H1 (cell line): Measurements from ENCODE around the gene RGS6. TPM values are rescaled to one million over a fixed set of nuclear protein-coding genes. Genes with fewer than 3 reads are reported as not detected.

Experiments used
- CTCF ChIA-PET: fragments of 300-600 bp; sonication (Branson Sonifier 250); formaldehyde crosslinking; loops from one replicate; lab custom pipeline; 2021; ENCODE audit not compliant: partially characterized antibody; lab: Charles Lee
- POLR2A ChIA-PET: fragments of 300-600 bp; sonication (Branson Sonifier 250); formaldehyde crosslinking; loops from one replicate; lab custom pipeline; 2021; ENCODE audit warnings: inconsistent platforms; ENCODE audit not compliant: partially characterized antibody; lab: Charles Lee
- DNase-seq, 2 experiments: peaks; one replicate each; pipeline versions ENCODE4 v3.0.0 to v3.0.0-alpha.2; 2010 to 2022; ENCODE audit warnings: low spot score in 2 of 2, low read depth in 1 of 2, mixed read lengths in 1 of 2
- FAIRE-seq: peaks from 2 replicates; lab custom pipeline; 2011; peaks lifted over from hg19 to GRCh38; lab: Jason Lieb, UNC
- H2AFZ ChIP-seq: 2 replicates; pipeline ENCODE4 v1.8.1; 2012; ENCODE audit warnings: low read length, inconsistent platforms
- H2AK5ac ChIP-seq: 2 replicates; pipeline ENCODE4 v1.6.1; 2013; ENCODE audit warnings: low read depth, low read length
- H2BK120ac ChIP-seq: replicated peaks from 2 replicates; pipeline ENCODE3; 2013; ENCODE audit warnings: low read depth, low read length, inconsistent platforms
- H2BK12ac ChIP-seq: 2 replicates; pipeline ENCODE4 v1.6.1; 2013; ENCODE audit warnings: low read depth, low read length
- H2BK15ac ChIP-seq: 2 replicates; pipeline ENCODE4 v1.6.1; 2013; ENCODE audit warnings: low read length
- H2BK20ac ChIP-seq: 2 replicates; pipeline ENCODE4 v1.6.1; 2013; ENCODE audit warnings: low read length
- H2BK5ac ChIP-seq: 2 replicates; pipeline ENCODE4 v1.6.1; 2013; ENCODE audit warnings: low read depth, low read length
- H3K14ac ChIP-seq: 2 replicates; pipeline ENCODE4 v1.6.1; 2013; ENCODE audit warnings: inconsistent platforms; ENCODE audit not compliant: insufficient read length
- H3K18ac ChIP-seq: 2 replicates; pipeline ENCODE4 v1.6.1; 2013; ENCODE audit warnings: low read length; ENCODE audit errors: extremely low read depth
- H3K23ac ChIP-seq: 2 replicates; pipeline ENCODE4 v1.6.1; 2013; ENCODE audit warnings: inconsistent platforms; ENCODE audit not compliant: insufficient read length
- H3K23me2 ChIP-seq: 2 replicates; pipeline ENCODE4 v1.6.1; 2013; ENCODE audit warnings: low read depth, low read length
- H3K27ac ChIP-seq: 2 replicates; pipeline ENCODE4 v1.6.1; 2011; ENCODE audit warnings: low read depth, low read length, inconsistent platforms
- H3K27me3 ChIP-seq, 4 experiments: replicated peaks in 1 of 4; 1 replicate in 1 of 4; 2 replicates in 3 of 4; pipeline versions ENCODE4 v1.6.1 to v1.8.1; 2011 to 2013; ENCODE audit warnings: low read length in 3 of 4, mild to moderate bottlenecking in 3 of 4, inconsistent platforms in 2 of 4, mixed read lengths in 2 of 4, moderate library complexity in 1 of 4; ENCODE audit not compliant: control insufficient read depth in 3 of 4, insufficient read depth in 3 of 4; ENCODE audit errors: extremely low read depth in 1 of 4
- H3K36me3 ChIP-seq, 4 experiments: 2 replicates each; pipeline versions ENCODE4 v1.6.1 to v1.8.1; 2011 to 2013; ENCODE audit warnings: mild to moderate bottlenecking in 4 of 4, low read length in 3 of 4, moderate library complexity in 2 of 4, control low read depth in 1 of 4, inconsistent platforms in 1 of 4; ENCODE audit not compliant: insufficient read depth in 4 of 4, control insufficient read depth in 2 of 4
- H3K4ac ChIP-seq: replicated peaks from 2 replicates; pipeline ENCODE3; 2013; ENCODE audit warnings: low read length, low read depth, mixed read lengths, inconsistent platforms; ENCODE audit not compliant: insufficient read length
- H3K4me1 ChIP-seq, 4 experiments: replicated peaks in 1 of 4; 1 replicate in 1 of 4; 2 replicates in 3 of 4; pipeline versions ENCODE4 v1.6.1 to v1.8.1; 2011 to 2013; ENCODE audit warnings: low read length in 3 of 4, inconsistent platforms in 2 of 4, mixed read lengths in 1 of 4; ENCODE audit not compliant: insufficient read depth in 4 of 4, control insufficient read depth in 3 of 4
- H3K4me2 ChIP-seq, 2 experiments: 2 replicates each; pipeline versions ENCODE4 v1.6.1 to v1.8.1; 2011 to 2013; ENCODE audit warnings: low read depth in 2 of 2, low read length in 2 of 2, control low read depth in 1 of 2, inconsistent platforms in 1 of 2, mild to moderate bottlenecking in 1 of 2; ENCODE audit not compliant: insufficient read depth in 1 of 2
- H3K4me3 ChIP-seq, 4 experiments: fragments of 200-600, 300-600 bp in 1 of 4; sonication (generic), shearing (Covaris generic), sonication (Bioruptor Twin) in 1 of 4; 2 replicates each; pipeline versions ENCODE4 v1.5.1 to v1.8.1; 2011 to 2016; ENCODE audit warnings: low read length in 4 of 4, low read depth in 3 of 4, control low read depth in 2 of 4, inconsistent platforms in 2 of 4, mild to moderate bottlenecking in 2 of 4, mixed read lengths in 1 of 4, moderate library complexity in 1 of 4; ENCODE audit not compliant: insufficient read depth in 2 of 4; ENCODE audit errors: extremely low read depth in 1 of 4
- H3K56ac ChIP-seq: replicated peaks from 2 replicates; pipeline ENCODE3; 2013; ENCODE audit warnings: low read depth, mild to moderate bottlenecking, mixed read lengths, low read length, inconsistent platforms; ENCODE audit not compliant: insufficient read length
- H3K79me1 ChIP-seq: 2 replicates; pipeline ENCODE4 v1.6.1; 2013; ENCODE audit warnings: low read depth, low read length, control low read depth
- H3K79me2 ChIP-seq, 2 experiments: 2 replicates each; pipeline versions ENCODE4 v1.6.1 to v1.8.1; 2012 to 2013; ENCODE audit warnings: low read length in 2 of 2, mild to moderate bottlenecking in 2 of 2, inconsistent platforms in 1 of 2; ENCODE audit not compliant: insufficient read depth in 2 of 2, control insufficient read depth in 1 of 2
- H3K9ac ChIP-seq, 4 experiments: replicated peaks in 1 of 4; 1 replicate in 1 of 4; 2 replicates in 3 of 4; pipeline versions ENCODE4 v1.6.1 to v1.8.1; 2011 to 2013; ENCODE audit warnings: low read depth in 3 of 4, low read length in 3 of 4, control low read depth in 2 of 4, mild to moderate bottlenecking in 2 of 4, moderate library complexity in 2 of 4, inconsistent platforms in 1 of 4; ENCODE audit errors: extremely low read depth in 1 of 4
- H3K9me3 ChIP-seq, 2 experiments: 2 replicates each; pipeline versions ENCODE4 v1.6.1 to v1.8.1; 2012 to 2013; ENCODE audit warnings: mild to moderate bottlenecking in 2 of 2, moderate library complexity in 2 of 2, control low read depth in 1 of 2, inconsistent platforms in 1 of 2, low read depth in 1 of 2, low read length in 1 of 2, mixed read lengths in 1 of 2; ENCODE audit not compliant: insufficient read depth in 2 of 2
- H4K20me1 ChIP-seq, 2 experiments: replicated peaks in 1 of 2; 2 replicates each; pipeline versions ENCODE3 to v1.8.1; 2011 to 2013; ENCODE audit warnings: inconsistent platforms in 2 of 2, low read length in 2 of 2, mild to moderate bottlenecking in 1 of 2; ENCODE audit not compliant: insufficient read depth in 2 of 2, control insufficient read depth in 1 of 2
- H4K5ac ChIP-seq: 2 replicates; pipeline ENCODE4 v1.6.1; 2013; ENCODE audit warnings: low read length, low read depth, mixed read lengths, inconsistent platforms; ENCODE audit not compliant: insufficient read length
- H4K8ac ChIP-seq: 2 replicates; pipeline ENCODE4 v1.8.0; 2013; ENCODE audit warnings: mild to moderate bottlenecking, moderate library complexity, low read length, inconsistent platforms; ENCODE audit not compliant: insufficient read depth; ENCODE audit errors: extremely low read depth
- H4K91ac ChIP-seq: replicated peaks from 2 replicates; pipeline ENCODE3; 2013; ENCODE audit warnings: low read length, mixed read lengths, inconsistent platforms; ENCODE audit not compliant: insufficient read length
- ATF3 ChIP-seq: IDR thresholded peaks from 2 replicates; pipeline ENCODE4 v1.6.1; 2011; ENCODE audit warnings: low read depth, mild to moderate bottlenecking, low read length; ENCODE audit not compliant: insufficient read depth
- CREB1 ChIP-seq: IDR thresholded peaks from 2 replicates; pipeline ENCODE4 v1.6.1; 2012; ENCODE audit warnings: inconsistent platforms
- SP2 ChIP-seq: IDR thresholded peaks from 2 replicates; pipeline ENCODE4 v1.6.1; 2012; ENCODE audit warnings: mild to moderate bottlenecking, low read length, inconsistent platforms
- WGBS, 2 experiments: shearing (Covaris generic) in 1 of 2; methylation state at CpG; one replicate each; pipeline versions ENCODE4 v1.1.6 to v1.1.7; 2013 to 2015; ENCODE audit warnings: low lambda C conversion rate in 2 of 2, mixed read lengths in 2 of 2, inconsistent platforms in 1 of 2, low coverage in 1 of 2, missing lambda C conversion rate in 1 of 2; ENCODE audit not compliant: insufficient replicate concordance in 2 of 2, insufficient coverage in 1 of 2, insufficient read length in 1 of 2; ENCODE audit errors: extremely low coverage in 1 of 2, missing lambda C conversion rate in 1 of 2; 5-methylcytosine and 5-hydroxymethylcytosine counted together
- polyA plus RNA-seq, 7 experiments: library from polyadenylated mRNA; depleted of rRNA in 3 of 7; stranded (reverse) in 5 of 7; unstranded in 2 of 7; fragments of >200 nt in 5 of 7; fragments of 200-250 nt in 2 of 7; gene quantifications; 1 replicate in 5 of 7; 2 replicates in 1 of 7; 4 replicates in 1 of 7; pipeline versions ENCODE4 v1.2.1 to v1.2.3, GENCODE V29; 2011 to 2013; ENCODE audit warnings: missing spikeins in 2 of 7, mixed read lengths in 2 of 7
- total RNA-seq: library from RNA; stranded (reverse); fragmentation: NEBNext Ultra II Directional; extraction: Animal tissue kit (Norgen Biotek cat#: 25700); gene quantifications from 2 replicates; pipeline ENCODE4 v1.2.1, GENCODE V29; 2021

The RGS6 gene
- total and polyA plus RNA-seq, 2 of the 8 experiments (the other 6 are each of a cell fraction or from before 2014, with no cell fraction given): 0.26 to 1.1 TPM

GRCh38 chr14:72014486-72014885 is 82.3 kb downstream of the RGS6 start:
- Histone ChIP-seq H4K91ac (no peak overlapping the region), H2BK5ac (no peak overlapping the region), H3K27ac (no peak overlapping the region), H3K14ac (no peak overlapping the region), H3K79me1 (no peaks in the 10 kb centered on the region), H3K18ac (no peak overlapping the region), H3K4ac (no peak overlapping the region), H2BK20ac (no peak overlapping the region), H3K9ac (no peak overlapping the region), H3K36me3 (no peaks in the 10 kb centered on the region), H4K5ac (no peak overlapping the region), H2AFZ (no peak overlapping the region), H3K4me1 (no peaks in the 10 kb centered on the region), H3K79me2 (no peaks in the 10 kb centered on the region), H3K27me3 (no peaks in the 10 kb centered on the region), H2BK120ac (no peak overlapping the region), H3K4me2 (no peak overlapping the region), H3K23ac (no peak overlapping the region), H4K20me1 (no peaks in the 10 kb centered on the region), H3K23me2 (no peaks in the 10 kb centered on the region), H3K9me3 (no peaks in the 10 kb centered on the region), H2BK15ac (no peak overlapping the region), H2AK5ac (no peak overlapping the region), H4K8ac (no peak overlapping the region), H2BK12ac (no peak overlapping the region), H3K4me3 (no peak overlapping the region)
- DNase-seq: no peak
- no peak for FAIRE-seq
- POLR2A ChIA-PET: no interaction called here
- CTCF ChIA-PET: no interaction called here
- TF ChIP-seq SP2 (no peak), ATF3 (no peak), CREB1 (no peak)
- TF ChIP-seq, all 59 proteins: peak for 0
- H3K56ac ChIP-seq: no peak overlapping the region
- WGBS, 2 experiments: 91 to 100% methylated on average over 2 to 5 of the region's 5 CpGs
